Chondrocyte (in vitro differentiated cells): ENCODE results near the gene ANXA2R. TPM values are rescaled to one million over a fixed set of nuclear protein-coding genes. Genes with fewer than 3 reads are reported as not detected.

Experiments used
- DNase-seq: peaks from one replicate; pipeline ENCODE4 v3.0.0; 2021; ENCODE audit warnings: mixed read lengths, low spot score
- H3K27ac Mint-ChIP-seq: one replicate; pipeline ENCODE4 v1.8.0; 2021; ENCODE audit warnings: mild to moderate bottlenecking, moderate library complexity, mixed read lengths; ENCODE audit not compliant: unreplicated experiment
- H3K27me3 Mint-ChIP-seq: 2 replicates; pipeline ENCODE4 v1.8.0; 2021; ENCODE audit warnings: low read depth, mixed read lengths
- H3K36me3 Mint-ChIP-seq: 2 replicates; pipeline ENCODE4 v1.8.0; 2021; ENCODE audit warnings: low read depth, mixed read lengths
- H3K4me1 Mint-ChIP-seq: 2 replicates; pipeline ENCODE4 v1.8.0; 2021; ENCODE audit warnings: low read depth, mild to moderate bottlenecking, mixed read lengths
- H3K4me3 Mint-ChIP-seq: one replicate; pipeline ENCODE4 v1.8.0; 2021; ENCODE audit warnings: mild to moderate bottlenecking, moderate library complexity, mixed read lengths; ENCODE audit not compliant: unreplicated experiment
- H3K9me3 Mint-ChIP-seq: 2 replicates; pipeline ENCODE4 v1.8.0; 2021; ENCODE audit warnings: low read depth, mixed read lengths
- total RNA-seq: library from RNA; stranded (reverse); gene quantifications from 3 replicates; pipeline ENCODE4 v1.2.1, GENCODE V29; 2021
- TF ChIP-seq, protein P1 (sequence below): fragments of 200-600 bp; sonication (generic); IDR thresholded peaks from 2 replicates; pipeline ENCODE4 v1.5.0; 2021; ENCODE audit warnings: antibody characterized with exemption, mild to moderate bottlenecking, moderate library complexity

ANXA2R gene
- total RNA-seq, 1 donor from 2014 or later: 1.2 TPM

DNA sequence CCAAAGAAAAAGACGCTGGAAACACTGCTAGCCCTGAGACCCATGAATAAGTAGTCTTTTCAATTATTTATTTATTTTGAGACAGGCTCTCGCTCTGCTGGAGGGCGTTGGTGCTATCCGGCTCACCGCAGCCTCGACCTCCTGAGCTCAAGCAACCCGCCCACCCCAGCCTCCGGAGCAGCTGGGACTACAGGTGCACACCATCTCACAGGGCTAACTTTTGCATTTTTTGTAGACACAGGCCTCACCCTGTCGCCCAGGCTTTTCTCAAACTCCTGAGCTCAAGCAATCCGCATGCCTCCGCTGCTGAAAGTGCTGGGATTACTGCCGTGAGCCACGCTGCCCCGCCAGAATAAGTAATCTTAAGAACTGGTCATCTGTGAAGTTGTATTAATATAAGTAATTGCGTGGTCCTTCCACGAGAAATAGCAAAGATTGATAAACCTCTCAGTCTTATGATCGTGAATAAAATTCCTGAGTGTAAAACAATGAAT, 1.6 kb downstream of the ANXA2R start:
- H3K4me1 Mint-ChIP-seq: peaks cover 59% of the 10 kb centered on the region
- H3K9me3 Mint-ChIP-seq: no peaks in the 10 kb centered on the region
- peak overlapping the region; percentile 56 for H3K4me3 Mint-ChIP-seq
- H3K27ac Mint-ChIP-seq: peak overlapping the region; percentile 90
- no peaks in the 10 kb centered on the region for H3K27me3 Mint-ChIP-seq
- DNase-seq: no peak
- TF ChIP-seq, protein P1, sequence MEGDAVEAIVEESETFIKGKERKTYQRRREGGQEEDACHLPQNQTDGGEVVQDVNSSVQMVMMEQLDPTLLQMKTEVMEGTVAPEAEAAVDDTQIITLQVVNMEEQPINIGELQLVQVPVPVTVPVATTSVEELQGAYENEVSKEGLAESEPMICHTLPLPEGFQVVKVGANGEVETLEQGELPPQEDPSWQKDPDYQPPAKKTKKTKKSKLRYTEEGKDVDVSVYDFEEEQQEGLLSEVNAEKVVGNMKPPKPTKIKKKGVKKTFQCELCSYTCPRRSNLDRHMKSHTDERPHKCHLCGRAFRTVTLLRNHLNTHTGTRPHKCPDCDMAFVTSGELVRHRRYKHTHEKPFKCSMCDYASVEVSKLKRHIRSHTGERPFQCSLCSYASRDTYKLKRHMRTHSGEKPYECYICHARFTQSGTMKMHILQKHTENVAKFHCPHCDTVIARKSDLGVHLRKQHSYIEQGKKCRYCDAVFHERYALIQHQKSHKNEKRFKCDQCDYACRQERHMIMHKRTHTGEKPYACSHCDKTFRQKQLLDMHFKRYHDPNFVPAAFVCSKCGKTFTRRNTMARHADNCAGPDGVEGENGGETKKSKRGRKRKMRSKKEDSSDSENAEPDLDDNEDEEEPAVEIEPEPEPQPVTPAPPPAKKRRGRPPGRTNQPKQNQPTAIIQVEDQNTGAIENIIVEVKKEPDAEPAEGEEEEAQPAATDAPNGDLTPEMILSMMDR: no peak
- no peaks in the 10 kb centered on the region for H3K36me3 Mint-ChIP-seq

- TF ChIP-seq, protein P1: no peak
- H3K36me3 Mint-ChIP-seq: no peaks in the 10 kb centered on the region
- H3K27me3 Mint-ChIP-seq: no peaks in the 10 kb centered on the region
- H3K9me3 Mint-ChIP-seq: no peaks in the 10 kb centered on the region
- no peak for DNase-seq
- H3K4me1 Mint-ChIP-seq: peaks cover 54% of the 10 kb centered on the region
- peak overlapping the region; percentile 90 for H3K27ac Mint-ChIP-seq
- H3K4me3 Mint-ChIP-seq: peak overlapping the region; percentile 56
Observed at GRCh38 chr5:43037636-43038495, 2.3 kb downstream of the ANXA2R start.

GRCh38 chr5:43036856-43037635, 3.1 kb downstream of the ANXA2R start:
- Mint-ChIP-seq H3K9me3 (no peaks in the 10 kb centered on the region), H3K27me3 (no peaks in the 10 kb centered on the region), H3K27ac (peak overlapping the region; percentile 90), H3K4me3 (peak overlapping the region; percentile 56), H3K4me1 (peaks cover 49% of the 10 kb centered on the region), H3K36me3 (no peaks in the 10 kb centered on the region)
- DNase-seq: no peak
- TF ChIP-seq, protein P1: no peak

DNA sequence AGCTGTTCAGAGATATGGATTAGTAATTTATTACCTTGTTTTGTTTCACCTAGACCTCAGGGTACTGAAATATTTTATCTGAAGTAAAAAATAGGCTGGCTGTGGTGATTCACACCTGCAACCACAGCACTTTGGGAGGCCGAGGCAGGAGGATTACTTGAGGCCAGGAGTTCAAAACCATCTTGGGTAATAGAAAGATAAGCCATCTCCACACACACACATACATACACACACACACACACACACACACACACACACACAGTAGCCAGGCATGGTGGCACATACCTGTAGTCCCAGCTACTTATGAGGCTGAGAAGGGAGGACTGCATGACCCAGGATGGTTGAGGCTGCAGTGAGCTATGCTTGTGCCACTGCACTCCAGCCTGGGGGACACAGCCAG, 3.7 kb downstream of the ANXA2R start:
- H3K27me3 Mint-ChIP-seq: no peaks in the 10 kb centered on the region
- no peak overlapping the region for H3K4me3 Mint-ChIP-seq
- H3K9me3 Mint-ChIP-seq: no peaks in the 10 kb centered on the region
- H3K4me1 Mint-ChIP-seq: peaks cover 48% of the 10 kb centered on the region
- H3K27ac Mint-ChIP-seq: peak overlapping the region; percentile 90
- H3K36me3 Mint-ChIP-seq: no peaks in the 10 kb centered on the region
- no peak for DNase-seq
- TF ChIP-seq, protein P1: no peak

DNA sequence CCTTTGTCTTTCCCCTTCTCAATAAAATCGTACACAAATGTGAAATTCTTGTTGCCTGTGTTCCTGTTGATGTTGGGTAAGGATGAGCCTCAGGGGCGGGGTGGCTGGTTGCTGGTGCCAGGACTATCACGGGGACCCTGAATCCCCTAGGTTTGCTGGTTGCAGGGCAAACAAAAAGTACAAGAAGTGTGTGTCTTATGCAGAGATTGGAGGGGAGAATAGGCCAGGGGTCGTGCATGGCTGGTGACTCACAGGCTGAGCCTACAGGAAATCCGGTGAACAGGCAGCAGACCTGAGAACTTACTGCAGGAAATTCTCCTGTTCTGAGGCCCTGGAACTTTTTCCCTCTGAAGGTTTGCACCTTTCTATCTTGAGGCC, 5.5 kb downstream of the ANXA2R start:
- no peaks in the 10 kb centered on the region for H3K36me3 Mint-ChIP-seq

More for the DNA sequence above, 5.5 kb downstream of the ANXA2R start:
- H3K9me3 Mint-ChIP-seq: no peaks in the 10 kb centered on the region
- TF ChIP-seq, protein P1: no peak
- DNase-seq: no peak
- peaks cover 33% of the 10 kb centered on the region for H3K4me1 Mint-ChIP-seq
- peak overlapping the region; percentile 69 for H3K27ac Mint-ChIP-seq
- no peak overlapping the region for H3K4me3 Mint-ChIP-seq
- no peaks in the 10 kb centered on the region for H3K27me3 Mint-ChIP-seq
